ENCODE data around the gene CFDP1. TPM values are rescaled to one million over a fixed set of nuclear protein-coding genes. Genes with fewer than 3 reads are reported as not detected.

The CFDP1 gene
- total and polyA plus RNA-seq, 2 of the 13 experiments (the other 11 are each of a cell fraction or from before 2014, with no cell fraction given) = 78.6 to 153 TPM

GRCh38 chr16:75256059-75256571, 177.2 kb downstream of the CFDP1 start (continued):
- TF ChIP-seq ZNF770 (CRISPR knock-in tag; IDR thresholded peaks at IDR 0.05) (0 out of 2 replicates have a peak, but pooled peaks have one; percentile 8), CBFB (CRISPR knock-in tag; IDR thresholded peaks at IDR 0.05) (peak; percentile 65; the same call in 1 of the 2 replicates), MEF2D (CRISPR knock-in tag; IDR thresholded peaks at IDR 0.05) (0 out of 2 replicates have a peak, but pooled peaks have one; percentile 32), TGIF2 (CRISPR knock-in tag; IDR thresholded peaks at IDR 0.05) (no peak), ZNF687 (CRISPR knock-in tag; IDR thresholded peaks at IDR 0.05) (peak; percentile 80), ZNF34 (CRISPR knock-in tag; IDR thresholded peaks at IDR 0.05; ENCODE audit: borderline replicate concordance) (0 out of 2 replicates have a peak, but pooled peaks have one; percentile 51), SALL1 (CRISPR knock-in tag; IDR thresholded peaks at IDR 0.05) (peak; percentile 53), STAG1 (CRISPR knock-in tag; IDR thresholded peaks at IDR 0.05) (peak; percentile 66), IKZF1 (IDR thresholded peaks at IDR 0.05) (no peak), GATAD2A (CRISPR knock-in tag; IDR thresholded peaks at IDR 0.05) (peak; percentile 33; the same call in 1 of the 2 replicates), KDM2A (CRISPR knock-in tag; IDR thresholded peaks at IDR 0.05; ENCODE audit: borderline replicate concordance, low read depth) (0 out of 2 replicates have a peak, but pooled peaks have one; percentile 19), TFDP1 (CRISPR knock-in tag; IDR thresholded peaks at IDR 0.05; ENCODE audit: borderline replicate concordance) (peak; percentile 20; the same call in 1 of the 2 replicates), AKAP8 (CRISPR knock-in tag; IDR thresholded peaks at IDR 0.05) (0 out of 2 replicates have a peak, but pooled peaks have one; percentile 23), ZBTB7B (CRISPR knock-in tag; IDR thresholded peaks at IDR 0.05) (peak; percentile 50; the same call in 1 of the 2 replicates), HMGXB4 (CRISPR knock-in tag; IDR thresholded peaks at IDR 0.05; ENCODE audit: borderline replicate concordance in 1 of 2, low read depth in 1 of 2) (peak; percentile 27 to 64; a peak in 1 of 4 replicates), FOXA1 (IDR thresholded peaks at IDR 0.05) (no peak), FOXA1 (CRISPR knock-in tag; IDR thresholded peaks at IDR 0.05) (peak; percentile 60), IKZF5 (CRISPR knock-in tag; IDR thresholded peaks at IDR 0.05) (0 out of 2 replicates have a peak, but pooled peaks have one; percentile 52), SRF (IDR thresholded peaks at IDR 0.05; ENCODE audit: low read depth, low read length) (peak; percentile 88), YEATS2 (CRISPR knock-in tag; IDR thresholded peaks at IDR 0.05; ENCODE audit: borderline replicate concordance) (0 out of 2 replicates have a peak, but pooled peaks have one; percentile 33)

Measured in HepG2 (cell line).